HepG2 (cell line): ENCODE data around the gene TIMP3. TPM values are rescaled to one million over a fixed set of nuclear protein-coding genes. Genes with fewer than 3 reads are reported as not detected.
A peak's percentile ranks its signal among the peaks of the same experiment; 100 is the strongest.

Experiments
- ADNP ChIP-seq: sonication (generic); formaldehyde crosslinking; IDR thresholded peaks from 2 replicates; pipeline ENCODE4 v1.4.0; 2020; ENCODE audit warnings: missing genetic modification reagents
- ATF5 ChIP-seq: sonication (generic); formaldehyde crosslinking; IDR thresholded peaks from 2 replicates; pipeline ENCODE4 v1.4.0; 2020; ENCODE audit warnings: mild to moderate bottlenecking, low read depth, missing genetic modification reagents
- CHD4 ChIP-seq: fragments of 200-600 bp; sonication (generic); IDR thresholded peaks from 2 replicates; pipeline ENCODE4 v1.7.0; 2017; ENCODE audit warnings: mild to moderate bottlenecking, low read length, borderline replicate concordance
- EHMT2 ChIP-seq: fragments of 200-600 bp; sonication (generic); IDR thresholded peaks from 2 replicates; pipeline ENCODE4 v1.7.0; 2017; ENCODE audit warnings: antibody characterized with exemption, low read depth, low read length, borderline replicate concordance
- FIP1L1 ChIP-seq: fragments of 200-400 bp; formaldehyde crosslinking; IDR thresholded peaks from 2 replicates; pipeline ENCODE4 v1.6.1; 2018; ENCODE audit warnings: low read depth, mild to moderate bottlenecking, low read length, moderate library complexity, borderline replicate concordance; ENCODE audit not compliant: insufficient read depth
- GPBP1L1 ChIP-seq: sonication (generic); formaldehyde crosslinking; IDR thresholded peaks from 2 replicates; pipeline ENCODE4 v1.5.0; 2020; ENCODE audit warnings: mild to moderate bottlenecking, missing genetic modification reagents
- HMGXB4 ChIP-seq, 2 experiments: sonication (generic) in 1 of 2; formaldehyde crosslinking in 1 of 2; IDR thresholded peaks; 2 replicates each; pipeline versions ENCODE4 v1.4.0 to v1.6.1; 2018 to 2020; ENCODE audit warnings: missing genetic modification reagents in 2 of 2, borderline replicate concordance in 1 of 2, low read depth in 1 of 2, mild to moderate bottlenecking in 1 of 2, missing biosample characterization in 1 of 2
- KAT2B ChIP-seq: fragments of 150-350 bp; IDR thresholded peaks from 2 replicates; pipeline ENCODE4 v1.6.1; 2014; ENCODE audit warnings: low read depth, low read length, borderline replicate concordance
- PITX1 ChIP-seq: sonication (generic); formaldehyde crosslinking; IDR thresholded peaks from 2 replicates; pipeline ENCODE4 v1.5.1; 2020; ENCODE audit warnings: mild to moderate bottlenecking, missing genetic modification reagents
- RARA ChIP-seq: IDR thresholded peaks from 2 replicates; pipeline ENCODE4 v1.6.1; 2016; ENCODE audit warnings: missing genetic modification reagents, missing compliant biosample characterization
- SNAPC5 ChIP-seq: sonication (generic); formaldehyde crosslinking; IDR thresholded peaks from 2 replicates; pipeline ENCODE4 v1.8.1; 2023; ENCODE audit warnings: mild to moderate bottlenecking, missing genetic modification reagents, borderline replicate concordance
- WIZ ChIP-seq: sonication (generic); formaldehyde crosslinking; IDR thresholded peaks from 2 replicates; pipeline ENCODE4 v1.5.1; 2020; ENCODE audit warnings: mild to moderate bottlenecking, missing genetic modification reagents
- ZFY ChIP-seq: sonication (generic); formaldehyde crosslinking; IDR thresholded peaks from 2 replicates; pipeline ENCODE4 v1.4.0; 2020; ENCODE audit warnings: missing genetic modification reagents
- ZNF142 ChIP-seq: sonication (generic); formaldehyde crosslinking; IDR thresholded peaks from 2 replicates; pipeline ENCODE4 v1.4.0; 2020; ENCODE audit warnings: missing genetic modification reagents
- ZNF30 ChIP-seq: sonication (generic); formaldehyde crosslinking; IDR thresholded peaks from 2 replicates; pipeline ENCODE4 v1.5.0; 2020; ENCODE audit warnings: mild to moderate bottlenecking, missing genetic modification reagents
- ZNF34 ChIP-seq: sonication (generic); formaldehyde crosslinking; IDR thresholded peaks from 2 replicates; pipeline ENCODE4 v1.4.0; 2020; ENCODE audit warnings: mild to moderate bottlenecking, missing genetic modification reagents, borderline replicate concordance
- ZNF44 ChIP-seq: sonication (generic); formaldehyde crosslinking; IDR thresholded peaks from 2 replicates; pipeline ENCODE4 v1.5.1; 2020; ENCODE audit warnings: mild to moderate bottlenecking, missing genetic modification reagents
- ZNF776 ChIP-seq: sonication (generic); formaldehyde crosslinking; IDR thresholded peaks from 2 replicates; pipeline ENCODE4 v1.4.0; 2020; ENCODE audit warnings: mild to moderate bottlenecking, missing genetic modification reagents
- ZNF790 ChIP-seq: sonication (generic); formaldehyde crosslinking; IDR thresholded peaks from 2 replicates; pipeline ENCODE4 v1.8.0; 2022; ENCODE audit warnings: missing genetic modification reagents, mild to moderate bottlenecking, borderline replicate concordance
- polyA plus RNA-seq, 8 experiments: library from polyadenylated mRNA; depleted of rRNA in 3 of 8; stranded (reverse) in 7 of 8; unstranded in 1 of 8; fragments of >200 nt; fragmentation: Illumina TruSeq in 4 of 8; extraction: Trizol in 4 of 8; gene quantifications; 2 replicates each; pipeline versions ENCODE4 v1.2.1 to v1.2.3, GENCODE V29; 2011 to 2016; ENCODE audit warnings: low read depth in 4 of 8, missing spikeins in 1 of 8, mixed read lengths in 1 of 8; ENCODE audit not compliant: insufficient read depth in 1 of 8
- total RNA-seq, 5 experiments: library from RNA; depleted of rRNA; stranded (reverse); fragments of >200 nt; fragmentation: Illumina TruSeq; extraction: Trizol; gene quantifications; 2 replicates each; pipeline ENCODE4 v1.2.3, GENCODE V29; 2016; ENCODE audit warnings: low read depth in 1 of 5

TIMP3 gene
- total and polyA plus RNA-seq, 2 of the 13 experiments (the other 11 are each of a cell fraction or from before 2014, with no cell fraction given): 57.3 to 86.6 TPM

- 0 out of 2 replicates have a peak, but pooled peaks have one; percentile 48 for TF ChIP-seq ZNF142 (CRISPR knock-in tag)
- peak; percentile 32; the same call in 1 of the 2 replicates for TF ChIP-seq RARA (CRISPR knock-in tag)
- TF ChIP-seq ZNF776 (CRISPR knock-in tag): no peak
- TF ChIP-seq KAT2B: no peak
- no peak for TF ChIP-seq ZNF790 (CRISPR knock-in tag)
- TF ChIP-seq SNAPC5 (CRISPR knock-in tag): no peak
- no peak for TF ChIP-seq ZNF34
- no peak for TF ChIP-seq ATF5 (CRISPR knock-in tag)
- no peak for TF ChIP-seq HMGXB4 (CRISPR knock-in tag; IDR thresholded peaks at IDR 0.05; ENCODE audit: borderline replicate concordance in 1 of 2, low read depth in 1 of 2)
- TF ChIP-seq ZFY (CRISPR knock-in tag): peak; percentile 42; the same call in 1 of the 2 replicates
- TF ChIP-seq CHD4: peak; percentile 48; the same call in 1 of the 2 replicates
- TF ChIP-seq GPBP1L1 (CRISPR knock-in tag): no peak
- TF ChIP-seq ADNP (CRISPR knock-in tag): no peak
- TF ChIP-seq PITX1 (CRISPR knock-in tag): peak; percentile 46; the same call in 1 of the 2 replicates
- TF ChIP-seq ZNF44 (CRISPR knock-in tag): 0 out of 2 replicates have a peak, but pooled peaks have one; percentile 63
- no peak for TF ChIP-seq ZNF30 (CRISPR knock-in tag)
- no peak for TF ChIP-seq FIP1L1
- peak; percentile 71; the same call in 1 of the 2 replicates for TF ChIP-seq EHMT2
- TF ChIP-seq WIZ (CRISPR knock-in tag): 0 out of 2 replicates have a peak, but pooled peaks have one; percentile 65
These were observed 47.0 kb upstream of the TIMP3 start (continued) for GRCh38 chr22:32754413-32755041.
